Glutamatergic neuron (in vitro differentiated cells): Measurements from ENCODE around the gene KRT7. TPM values are rescaled to one million over a fixed set of nuclear protein-coding genes. Genes with fewer than 3 reads are reported as not detected.
"Not testable (repeated sequence)": the region's sequence is repeated elsewhere in the genome, so short reads cannot be mapped to it uniquely, and the experiment has no call there.

Experiments
- DNase-seq: peaks from one replicate; pipeline ENCODE4 v3.0.0; 2022
- H3K27ac Mint-ChIP-seq: one replicate; pipeline ENCODE4 v1.8.0; 2020; ENCODE audit warnings: mild to moderate bottlenecking, mixed read lengths, inconsistent platforms; ENCODE audit not compliant: unreplicated experiment
- H3K27me3 Mint-ChIP-seq: one replicate; pipeline ENCODE4 v1.8.0; 2020; ENCODE audit warnings: mild to moderate bottlenecking, moderate library complexity, mixed read lengths, inconsistent platforms; ENCODE audit not compliant: unreplicated experiment
- H3K36me3 Mint-ChIP-seq: one replicate; pipeline ENCODE4 v1.8.0; 2020; ENCODE audit warnings: mild to moderate bottlenecking, mixed read lengths, inconsistent platforms; ENCODE audit not compliant: unreplicated experiment
- H3K4me1 Mint-ChIP-seq: one replicate; pipeline ENCODE4 v1.8.0; 2020; ENCODE audit warnings: mild to moderate bottlenecking, low read depth, mixed read lengths, inconsistent platforms; ENCODE audit not compliant: unreplicated experiment
- H3K4me3 Mint-ChIP-seq: one replicate; pipeline ENCODE4 v1.8.0; 2020; ENCODE audit warnings: mild to moderate bottlenecking, mixed read lengths, inconsistent platforms; ENCODE audit not compliant: unreplicated experiment
- H3K9me3 Mint-ChIP-seq: one replicate; pipeline ENCODE4 v1.8.0; 2020; ENCODE audit warnings: mild to moderate bottlenecking, moderate library complexity, mixed read lengths, inconsistent platforms; ENCODE audit not compliant: unreplicated experiment
- CTCF ChIP-seq: fragments of 200-600 bp; sonication (generic); IDR thresholded peaks from one replicate; pipeline ENCODE4 v1.5.0; 2021; ENCODE audit not compliant: partially characterized antibody, unreplicated experiment
- total RNA-seq: library from RNA; stranded (reverse); fragmentation: NEBNext Ultra II Directional; extraction: Animal tissue kit (Norgen Biotek cat#: 25700); gene quantifications from one replicate; pipeline ENCODE4 v1.2.1, GENCODE V29; 2021; ENCODE audit not compliant: unreplicated experiment

KRT7 gene
- total RNA-seq, 1 donor from 2014 or later: not detected

- peaks cover 7% of the 10 kb centered on the region for H3K27me3 Mint-ChIP-seq
- no peak for TF ChIP-seq CTCF
- H3K36me3 Mint-ChIP-seq: no peaks in the 10 kb centered on the region
Measured at GRCh38 chr12:52257074-52257551, 24.1 kb downstream of the KRT7 start.

GRCh38 chr12:52257922-52258321, 24.9 kb downstream of the KRT7 start:
- H3K27me3 Mint-ChIP-seq, H3K36me3 Mint-ChIP-seq, H3K27ac Mint-ChIP-seq, H3K4me3 Mint-ChIP-seq, DNase-seq, H3K4me1 Mint-ChIP-seq: not testable (repeated sequence)
- peaks cover 11% of the 10 kb centered on the region for H3K9me3 Mint-ChIP-seq

More at GRCh38 chr12:52257074-52257551, 24.1 kb downstream of the KRT7 start:
- no peak overlapping the region for H3K27ac Mint-ChIP-seq
- H3K4me1 Mint-ChIP-seq: peaks cover 7% of the 10 kb centered on the region
- H3K9me3 Mint-ChIP-seq: peaks cover 11% of the 10 kb centered on the region
- no peak for DNase-seq
- H3K4me3 Mint-ChIP-seq: no peak overlapping the region

GRCh38 chr12:52258335-52258901, 25.4 kb downstream of the KRT7 start:
- peaks cover 7% of the 10 kb centered on the region for H3K27me3 Mint-ChIP-seq
- peaks cover 11% of the 10 kb centered on the region for H3K9me3 Mint-ChIP-seq
- H3K27ac Mint-ChIP-seq: no peak overlapping the region
- no peaks in the 10 kb centered on the region for H3K36me3 Mint-ChIP-seq
- TF ChIP-seq CTCF: no peak
- H3K4me3 Mint-ChIP-seq: no peak overlapping the region
- H3K4me1 Mint-ChIP-seq: peaks cover 7% of the 10 kb centered on the region
- DNase-seq: peak; percentile 68

GRCh38 chr12:52259657-52260243, 26.7 kb downstream of the KRT7 start:
- no peak for TF ChIP-seq CTCF
- peaks cover 7% of the 10 kb centered on the region for H3K4me1 Mint-ChIP-seq
- H3K36me3 Mint-ChIP-seq: no peaks in the 10 kb centered on the region
- H3K9me3 Mint-ChIP-seq: peaks cover 13% of the 10 kb centered on the region
- peaks cover 7% of the 10 kb centered on the region for H3K27me3 Mint-ChIP-seq
- DNase-seq: no peak
- no peak overlapping the region for H3K27ac Mint-ChIP-seq
- no peak overlapping the region for H3K4me3 Mint-ChIP-seq

GRCh38 chr12:52260361-52261207, 27.5 kb downstream of the KRT7 start:
- no peak for TF ChIP-seq CTCF
- Mint-ChIP-seq H3K4me1 (peaks cover 7% of the 10 kb centered on the region), H3K36me3 (no peaks in the 10 kb centered on the region), H3K27me3 (peaks cover 6% of the 10 kb centered on the region), H3K27ac (no peak overlapping the region), H3K9me3 (peaks cover 15% of the 10 kb centered on the region), H3K4me3 (no peak overlapping the region)
- no peak for DNase-seq
